Activated naive CD8-positive, alpha-beta T cell (primary cell): ENCODE data around the gene CDC42BPB.
"Not testable (repeated sequence)": the region's sequence is repeated elsewhere in the genome, so short reads cannot be mapped to it uniquely, and the experiment has no call there.

ENCODE experiments used
- H3K27ac Mint-ChIP-seq: one replicate; pipeline ENCODE4 v1.8.0; 2021; ENCODE audit warnings: mixed read lengths
- H3K27me3 Mint-ChIP-seq: one replicate; pipeline ENCODE4 v1.8.0; 2021; ENCODE audit warnings: mixed read lengths
- H3K36me3 Mint-ChIP-seq: one replicate; pipeline ENCODE4 v1.8.0; 2021; ENCODE audit warnings: mixed read lengths
- H3K4me1 Mint-ChIP-seq: one replicate; pipeline ENCODE4 v1.8.0; 2021; ENCODE audit warnings: low read depth, mixed read lengths
- H3K4me3 Mint-ChIP-seq: one replicate; pipeline ENCODE4 v1.8.0; 2021; ENCODE audit warnings: mild to moderate bottlenecking, mixed read lengths
- H3K9me3 Mint-ChIP-seq: one replicate; pipeline ENCODE4 v1.8.0; 2021; ENCODE audit warnings: low read depth, mixed read lengths

CDC42BPB gene

GRCh38 chr14:102929241-102930137 is 127.9 kb downstream of the CDC42BPB start:
- Mint-ChIP-seq H3K27ac (no peak overlapping the region), H3K4me3 (peak overlapping the region; percentile 27)

GRCh38 chr14:102928412-102929240 is 128.7 kb downstream of the CDC42BPB start:
- peaks cover 9% of the 10 kb centered on the region for H3K4me1 Mint-ChIP-seq
- H3K36me3 Mint-ChIP-seq, result no peaks in the 10 kb centered on the region
- peak overlapping the region; percentile 67 for H3K4me3 Mint-ChIP-seq
- H3K27me3 Mint-ChIP-seq, result peaks cover 6% of the 10 kb centered on the region
- no peaks in the 10 kb centered on the region for H3K9me3 Mint-ChIP-seq
- no peak overlapping the region for H3K27ac Mint-ChIP-seq

More at GRCh38 chr14:102929241-102930137, 127.9 kb downstream of the CDC42BPB start:
- Mint-ChIP-seq H3K4me1 (peaks cover 5% of the 10 kb centered on the region), H3K9me3 (no peaks in the 10 kb centered on the region), H3K27me3 (peaks cover 6% of the 10 kb centered on the region), H3K36me3 (no peaks in the 10 kb centered on the region)

GRCh38 chr14:102927878-102928411 is 129.4 kb downstream of the CDC42BPB start:
- Mint-ChIP-seq H3K4me3 (peak overlapping the region; percentile 35), H3K4me1 (peaks cover 13% of the 10 kb centered on the region)

GRCh38 chr14:102927346-102927877 is 129.9 kb downstream of the CDC42BPB start:
- Mint-ChIP-seq H3K4me3 (peak overlapping the region; percentile 30), H3K4me1 (peaks cover 13% of the 10 kb centered on the region), H3K9me3 (no peaks in the 10 kb centered on the region), H3K36me3 (no peaks in the 10 kb centered on the region), H3K27me3 (peaks cover 6% of the 10 kb centered on the region), H3K27ac (no peak overlapping the region)

More at GRCh38 chr14:102927878-102928411, 129.4 kb downstream of the CDC42BPB start:
- Mint-ChIP-seq H3K9me3 (no peaks in the 10 kb centered on the region), H3K27ac (no peak overlapping the region), H3K27me3 (peaks cover 6% of the 10 kb centered on the region), H3K36me3 (no peaks in the 10 kb centered on the region)

- H3K27me3 Mint-ChIP-seq, H3K4me3 Mint-ChIP-seq, H3K36me3 Mint-ChIP-seq, H3K9me3 Mint-ChIP-seq, H3K27ac Mint-ChIP-seq: not testable (repeated sequence)
- H3K4me1 Mint-ChIP-seq, result peaks cover 13% of the 10 kb centered on the region
These were observed 130.5 kb downstream of the CDC42BPB start for GRCh38 chr14:102926840-102927239.

GRCh38 chr14:102926104-102926503 is 131.2 kb downstream of the CDC42BPB start:
- Mint-ChIP-seq H3K27ac (no peak overlapping the region), H3K4me3 (no peak overlapping the region)

GRCh38 chr14:102925646-102926045 is 131.7 kb downstream of the CDC42BPB start:
- H3K27me3 Mint-ChIP-seq, result peaks cover 6% of the 10 kb centered on the region
- H3K4me3 Mint-ChIP-seq, result no peak overlapping the region
- H3K9me3 Mint-ChIP-seq, result no peaks in the 10 kb centered on the region
- H3K36me3 Mint-ChIP-seq, result no peaks in the 10 kb centered on the region
- peaks cover 13% of the 10 kb centered on the region for H3K4me1 Mint-ChIP-seq
- no peak overlapping the region for H3K27ac Mint-ChIP-seq

More at GRCh38 chr14:102926104-102926503, 131.2 kb downstream of the CDC42BPB start:
- Mint-ChIP-seq H3K9me3 (no peaks in the 10 kb centered on the region), H3K36me3 (no peaks in the 10 kb centered on the region), H3K27me3 (peaks cover 6% of the 10 kb centered on the region), H3K4me1 (peaks cover 13% of the 10 kb centered on the region)

- H3K4me1 Mint-ChIP-seq, result peaks cover 13% of the 10 kb centered on the region
- H3K4me3 Mint-ChIP-seq, result no peak overlapping the region
- H3K27ac Mint-ChIP-seq, result no peak overlapping the region
- H3K9me3 Mint-ChIP-seq, result no peaks in the 10 kb centered on the region
- no peaks in the 10 kb centered on the region for H3K36me3 Mint-ChIP-seq
- peaks cover 6% of the 10 kb centered on the region for H3K27me3 Mint-ChIP-seq
These were observed 132.4 kb downstream of the CDC42BPB start for GRCh38 chr14:102924632-102925588.

- peaks cover 6% of the 10 kb centered on the region for H3K27me3 Mint-ChIP-seq
- no peak overlapping the region for H3K27ac Mint-ChIP-seq
- H3K4me3 Mint-ChIP-seq, result peak overlapping the region; percentile 28
- no peaks in the 10 kb centered on the region for H3K36me3 Mint-ChIP-seq
- H3K4me1 Mint-ChIP-seq, result peaks cover 13% of the 10 kb centered on the region
- no peaks in the 10 kb centered on the region for H3K9me3 Mint-ChIP-seq
These were observed 133.3 kb downstream of the CDC42BPB start for GRCh38 chr14:102923925-102924486.

- peaks cover 13% of the 10 kb centered on the region for H3K4me1 Mint-ChIP-seq
- H3K9me3 Mint-ChIP-seq, result no peaks in the 10 kb centered on the region
- peak overlapping the region; percentile 61 for H3K4me3 Mint-ChIP-seq
- H3K27me3 Mint-ChIP-seq, result peaks cover 6% of the 10 kb centered on the region
- H3K36me3 Mint-ChIP-seq, result no peaks in the 10 kb centered on the region
- peak overlapping the region; percentile 47 for H3K27ac Mint-ChIP-seq
These were observed 134.0 kb downstream of the CDC42BPB start for GRCh38 chr14:102923201-102923924.

GRCh38 chr14:102922490-102923200 is 134.7 kb downstream of the CDC42BPB start, which contains the start of gene AMN:
TSS of gene AMN (plus strand) at chr14:102922663. CDS start at chr14:102922689, 26 bp downstream.
- H3K4me1 Mint-ChIP-seq, result peaks cover 13% of the 10 kb centered on the region
- H3K36me3 Mint-ChIP-seq, result no peaks in the 10 kb centered on the region
- peaks cover 6% of the 10 kb centered on the region for H3K27me3 Mint-ChIP-seq
- H3K4me3 Mint-ChIP-seq, result peak within 1 kb of the TSS; percentile 61
- peak within 1 kb of the TSS; percentile 47 for H3K27ac Mint-ChIP-seq
- no peaks in the 10 kb centered on the region for H3K9me3 Mint-ChIP-seq

- no peak overlapping the region for H3K27ac Mint-ChIP-seq
- no peaks in the 10 kb centered on the region for H3K9me3 Mint-ChIP-seq
- H3K4me1 Mint-ChIP-seq, result peaks cover 11% of the 10 kb centered on the region
- no peak overlapping the region for H3K4me3 Mint-ChIP-seq
- peaks cover 2% of the 10 kb centered on the region for H3K27me3 Mint-ChIP-seq
- no peaks in the 10 kb centered on the region for H3K36me3 Mint-ChIP-seq
These were observed 136.4 kb downstream of the CDC42BPB start for GRCh38 chr14:102920998-102921304.
